Progenitor cell of endocrine pancreas (in vitro differentiated cells): ENCODE data around the gene PTTG2. TPM values are rescaled to one million over a fixed set of nuclear protein-coding genes. Genes with fewer than 3 reads are reported as not detected.
A peak's percentile ranks its signal among the peaks of the same experiment; 100 is the strongest.

Experiments
- DNase-seq: peaks from one replicate; pipeline ENCODE4 v3.0.0; 2021; ENCODE audit warnings: low spot score; ENCODE audit not compliant: unreplicated experiment
- H3K27ac Mint-ChIP-seq: 2 replicates; pipeline ENCODE4 v1.8.0; 2021; ENCODE audit warnings: mild to moderate bottlenecking, moderate library complexity, mixed read lengths
- H3K27me3 Mint-ChIP-seq: 2 replicates; pipeline ENCODE4 v1.8.0; 2021; ENCODE audit warnings: mixed read lengths
- H3K36me3 Mint-ChIP-seq: 2 replicates; pipeline ENCODE4 v1.8.0; 2022; ENCODE audit warnings: mixed read lengths; ENCODE audit not compliant: insufficient read depth
- H3K4me1 Mint-ChIP-seq: 2 replicates; pipeline ENCODE4 v1.8.0; 2021; ENCODE audit warnings: low read depth, mixed read lengths
- H3K4me3 Mint-ChIP-seq: 2 replicates; pipeline ENCODE4 v1.8.0; 2021; ENCODE audit warnings: low read depth, mild to moderate bottlenecking, moderate library complexity, mixed read lengths
- H3K9me3 Mint-ChIP-seq: 2 replicates; pipeline ENCODE4 v1.8.0; 2021; ENCODE audit warnings: low read depth, mixed read lengths
- CTCF ChIP-seq: fragments of 200-600 bp; sonication (generic); IDR thresholded peaks from one replicate; pipeline ENCODE4 v1.5.0; 2021; ENCODE audit warnings: antibody characterized with exemption, mild to moderate bottlenecking; ENCODE audit not compliant: unreplicated experiment
- total RNA-seq: library from RNA; stranded (reverse); gene quantifications from 2 replicates; pipeline ENCODE4 v1.2.1, GENCODE V29; 2021

PTTG2 gene
- total RNA-seq, 1 donor from 2014 or later: not detected

GRCh38 chr4:37976991-37977470 is 16.8 kb downstream of the PTTG2 start:
- DNase-seq: peak; percentile 79
- no peaks in the 10 kb centered on the region for H3K27me3 Mint-ChIP-seq
- peaks cover 20% of the 10 kb centered on the region for H3K4me1 Mint-ChIP-seq
- no peaks in the 10 kb centered on the region for H3K9me3 Mint-ChIP-seq
- peaks cover 1% of the 10 kb centered on the region for H3K36me3 Mint-ChIP-seq
- peak overlapping the region; percentile 77 for H3K4me3 Mint-ChIP-seq
- H3K27ac Mint-ChIP-seq: peak overlapping the region; percentile 69
- TF ChIP-seq CTCF: peak; percentile 35

GRCh38 chr4:37977471-37978247 is 17.5 kb downstream of the PTTG2 start:
- no peaks in the 10 kb centered on the region for H3K9me3 Mint-ChIP-seq
- H3K4me3 Mint-ChIP-seq: peak overlapping the region; percentile 80
- peak; percentile 65 for TF ChIP-seq CTCF
- peak overlapping the region; percentile 85 for H3K27ac Mint-ChIP-seq
- peaks cover 1% of the 10 kb centered on the region for H3K36me3 Mint-ChIP-seq
- peaks cover 27% of the 10 kb centered on the region for H3K4me1 Mint-ChIP-seq
- no peaks in the 10 kb centered on the region for H3K27me3 Mint-ChIP-seq
- DNase-seq: peak; percentile 44

DNA sequence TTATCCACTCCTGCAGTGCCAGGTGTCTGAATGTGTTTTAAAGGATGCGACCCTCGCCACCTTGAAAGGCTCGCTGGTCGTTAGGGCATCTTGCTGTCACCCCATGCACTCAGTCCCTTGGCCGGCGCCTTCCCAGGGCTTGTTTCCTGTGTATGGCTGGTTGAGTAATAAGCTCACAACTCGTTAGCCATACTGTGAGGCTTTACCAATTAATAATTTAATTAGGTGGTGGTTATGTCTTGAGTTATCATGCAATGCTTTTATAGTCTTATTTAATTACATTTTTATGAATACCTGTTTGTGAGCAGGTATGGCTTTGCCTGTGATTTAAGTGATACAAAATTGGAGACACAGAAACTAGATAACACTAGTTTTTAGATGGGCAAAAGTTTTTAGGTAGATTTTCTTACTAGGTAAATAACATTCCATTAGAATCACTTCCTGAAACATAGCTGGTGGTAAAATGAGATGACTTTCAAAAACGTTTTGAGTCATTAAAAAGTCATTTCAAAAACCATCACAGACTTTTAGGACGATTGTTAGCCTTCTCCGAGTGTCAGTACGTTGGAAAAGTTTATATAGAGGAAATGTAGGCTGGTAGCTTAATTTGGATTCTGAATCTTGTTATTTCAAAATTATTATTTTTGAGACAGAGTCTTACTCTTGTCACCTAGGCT is 18.2 kb downstream of the PTTG2 start:
- no peak for DNase-seq
- TF ChIP-seq CTCF: no peak
- H3K27me3 Mint-ChIP-seq: no peaks in the 10 kb centered on the region
- H3K36me3 Mint-ChIP-seq: peaks cover 1% of the 10 kb centered on the region
- no peaks in the 10 kb centered on the region for H3K9me3 Mint-ChIP-seq
- H3K27ac Mint-ChIP-seq: peak overlapping the region; percentile 85
- H3K4me3 Mint-ChIP-seq: peak overlapping the region; percentile 80
- H3K4me1 Mint-ChIP-seq: peaks cover 29% of the 10 kb centered on the region

DNA sequence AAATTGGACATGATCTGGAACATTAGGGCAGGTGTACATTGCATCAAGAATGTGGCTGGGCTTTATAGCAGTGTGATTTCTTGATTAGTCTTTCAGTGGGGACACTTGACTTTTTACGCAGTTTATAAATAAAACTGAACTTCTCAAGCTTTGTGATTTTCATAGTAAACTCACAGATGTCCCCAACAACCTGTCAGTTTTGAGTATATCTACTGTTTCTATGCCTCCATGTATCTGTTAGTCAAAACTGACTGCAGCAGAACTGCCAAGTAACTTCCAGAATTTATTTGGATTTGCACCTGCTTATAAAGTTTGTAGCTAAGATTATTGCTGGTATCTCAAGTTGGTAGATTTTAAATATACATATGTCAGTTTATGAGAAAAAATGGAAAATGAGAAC is 20.0 kb downstream of the PTTG2 start:
- peaks cover 1% of the 10 kb centered on the region for H3K36me3 Mint-ChIP-seq
- DNase-seq: no peak
- no peak for TF ChIP-seq CTCF
- H3K9me3 Mint-ChIP-seq: no peaks in the 10 kb centered on the region
- no peak overlapping the region for H3K27ac Mint-ChIP-seq
- H3K4me3 Mint-ChIP-seq: no peak overlapping the region
- H3K27me3 Mint-ChIP-seq: no peaks in the 10 kb centered on the region
- peaks cover 29% of the 10 kb centered on the region for H3K4me1 Mint-ChIP-seq

DNA sequence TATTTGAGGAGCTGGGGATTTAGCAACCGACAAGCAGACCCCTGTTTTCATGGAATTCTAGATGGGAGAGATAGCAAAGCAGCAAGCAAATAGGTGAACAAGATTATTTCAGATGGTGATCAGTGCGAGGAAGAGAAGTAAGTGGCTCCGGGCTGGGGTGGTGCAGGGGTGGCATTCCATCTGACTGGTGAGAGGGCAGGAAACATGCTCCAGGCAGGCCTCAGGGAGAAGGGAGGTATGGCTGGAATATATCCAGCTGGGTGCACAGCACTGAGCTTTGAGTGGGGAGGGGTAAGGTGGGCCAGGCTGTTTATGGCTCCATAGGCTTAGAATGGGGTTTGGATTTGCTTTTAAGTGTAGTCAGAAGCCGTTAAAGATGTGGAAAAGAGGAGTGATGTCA is 21.2 kb downstream of the PTTG2 start:
- Mint-ChIP-seq H3K4me3 (no peak overlapping the region), H3K27ac (peak overlapping the region; percentile 30), H3K36me3 (peaks cover 1% of the 10 kb centered on the region)

More for the DNA sequence above, 21.2 kb downstream of the PTTG2 start:
- no peak for TF ChIP-seq CTCF
- Mint-ChIP-seq H3K9me3 (no peaks in the 10 kb centered on the region), H3K4me1 (peaks cover 28% of the 10 kb centered on the region), H3K27me3 (no peaks in the 10 kb centered on the region)
- DNase-seq: no peak
